Stimulated activated CD4-positive, alpha-beta T cell treated with anti-CD3 and anti-CD28 coated beads, Interleukin-1b, Interleukin-23, amount 100 ng/mL, for 24 hours (primary cell): ENCODE measurements around the gene HOXA7.
A peak's percentile ranks its signal among the peaks of the same experiment; 100 is the strongest.

Experiments used
- DNase-seq, 4 experiments: peaks; one replicate each; pipeline ENCODE4 v3.0.0-alpha.2; 2020; ENCODE audit warnings: low read depth in 4 of 4, low spot score in 1 of 4

The HOXA7 gene

DNA sequence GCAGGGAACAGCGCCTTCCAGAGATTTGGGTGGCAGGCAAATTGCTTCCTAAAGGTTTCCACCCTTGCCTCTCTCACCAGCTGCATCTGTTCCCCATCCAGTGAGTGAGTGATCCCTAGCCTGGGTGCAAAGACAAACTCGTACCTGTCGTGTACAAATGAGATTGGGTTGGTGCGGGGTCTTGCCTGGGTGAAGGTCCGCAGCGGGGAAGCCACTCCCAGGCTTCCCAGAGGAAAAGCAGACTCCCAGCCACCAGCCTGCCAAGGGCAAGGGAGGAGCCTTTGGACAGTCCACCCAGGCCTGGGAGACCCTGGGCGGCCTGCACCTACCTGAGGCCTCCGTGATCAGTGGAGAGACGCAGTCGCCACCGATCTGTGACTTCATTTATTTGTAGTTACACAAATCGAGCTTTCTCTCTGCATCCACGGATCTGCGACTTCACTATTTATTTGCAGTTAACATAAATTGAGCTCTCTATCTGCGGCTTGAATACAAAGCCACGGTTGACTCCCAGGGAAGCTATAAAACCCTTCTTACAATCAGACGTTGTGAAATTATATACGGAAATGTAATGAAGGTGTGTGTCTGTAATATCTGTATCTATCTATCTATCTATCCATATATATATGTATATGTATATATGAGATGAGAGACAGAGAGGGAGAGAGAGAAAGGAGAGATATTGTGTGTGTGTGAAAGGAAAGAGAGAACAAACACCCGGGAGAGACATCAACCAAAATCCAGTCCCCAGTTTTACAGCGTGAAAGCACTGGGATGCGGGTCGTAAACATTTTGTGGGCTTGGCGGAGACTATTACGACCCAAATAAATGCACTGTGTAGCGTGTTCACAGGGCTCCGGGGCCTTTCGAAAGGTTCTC, 3.0 kb upstream of the HOXA7 start:
- no peak for DNase-seq

DNA sequence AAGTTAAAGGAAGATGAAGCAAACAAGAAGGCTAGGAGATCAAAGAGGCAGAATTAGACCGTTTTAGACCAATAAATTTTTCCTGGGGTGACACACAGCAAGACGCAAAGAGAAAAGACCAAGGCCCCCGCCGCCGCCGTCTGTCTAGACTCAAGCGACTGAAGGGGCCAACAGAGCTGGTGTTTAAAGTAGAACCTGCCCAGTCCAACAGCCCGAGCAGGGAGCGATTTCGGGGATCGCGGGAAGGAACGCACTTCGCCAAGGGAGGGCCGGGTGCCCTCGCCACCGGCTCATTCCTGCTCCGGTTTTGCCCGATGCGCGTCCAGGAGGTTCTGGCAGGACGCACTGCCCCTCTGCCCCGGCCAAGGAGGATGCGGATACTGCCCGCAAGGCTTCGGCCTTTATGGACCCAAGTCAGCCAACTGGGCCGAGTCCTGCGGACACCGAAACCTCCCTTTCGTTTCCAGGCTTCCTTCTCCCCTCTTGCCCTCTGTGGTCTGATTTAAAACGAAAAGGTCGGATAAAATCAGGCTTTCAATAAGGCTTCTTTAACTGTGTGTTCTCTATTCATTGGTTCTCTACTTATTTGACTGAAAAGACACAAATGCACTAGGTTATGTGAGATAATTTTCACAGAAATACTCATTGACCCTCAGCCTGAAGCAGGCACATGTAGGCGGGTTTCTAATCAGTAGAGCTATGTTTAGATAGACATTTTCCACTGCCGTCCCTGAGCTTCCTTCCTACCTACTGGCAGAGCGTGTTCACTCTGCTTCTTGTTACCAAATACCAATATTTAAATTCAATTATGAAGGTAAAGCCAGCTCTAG, 2.2 kb upstream of the HOXA7 start:
- no peak for DNase-seq

DNA sequence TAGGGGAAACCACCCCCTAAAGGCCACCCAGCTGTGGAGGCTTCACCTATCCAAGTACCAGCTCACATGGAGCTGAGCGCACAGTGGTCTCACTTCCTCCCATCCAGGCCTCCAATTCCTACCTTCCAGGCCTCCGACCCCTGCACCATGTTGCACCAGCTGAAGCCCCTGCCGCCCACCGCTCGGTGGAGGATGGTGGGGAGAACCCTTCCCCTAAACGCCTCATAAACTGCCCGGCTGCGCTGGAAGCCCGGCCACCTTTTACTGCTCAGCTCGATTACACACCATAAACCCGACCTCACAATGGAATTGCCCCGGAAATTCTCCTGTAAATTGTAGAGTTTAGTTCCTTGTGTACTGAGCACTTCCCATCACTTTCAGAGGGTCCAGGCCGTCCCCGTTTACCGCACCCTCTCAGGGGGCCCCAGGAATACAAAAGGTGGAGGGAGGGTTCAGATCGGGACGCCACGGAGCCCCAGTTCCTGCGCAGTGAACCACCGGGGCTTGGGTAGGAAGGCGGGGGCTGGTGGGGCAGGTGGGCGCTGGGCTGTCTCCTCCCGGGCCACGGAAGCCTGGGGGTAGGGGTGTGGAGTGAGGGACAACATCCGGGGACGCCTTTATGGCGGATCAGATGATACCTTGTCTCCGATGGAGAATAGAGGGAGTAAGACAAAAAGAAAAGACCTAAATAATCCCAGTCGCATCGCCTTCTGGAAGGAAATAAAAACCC, 1.4 kb upstream of the HOXA7 start:
- DNase-seq: no peak

DNA sequence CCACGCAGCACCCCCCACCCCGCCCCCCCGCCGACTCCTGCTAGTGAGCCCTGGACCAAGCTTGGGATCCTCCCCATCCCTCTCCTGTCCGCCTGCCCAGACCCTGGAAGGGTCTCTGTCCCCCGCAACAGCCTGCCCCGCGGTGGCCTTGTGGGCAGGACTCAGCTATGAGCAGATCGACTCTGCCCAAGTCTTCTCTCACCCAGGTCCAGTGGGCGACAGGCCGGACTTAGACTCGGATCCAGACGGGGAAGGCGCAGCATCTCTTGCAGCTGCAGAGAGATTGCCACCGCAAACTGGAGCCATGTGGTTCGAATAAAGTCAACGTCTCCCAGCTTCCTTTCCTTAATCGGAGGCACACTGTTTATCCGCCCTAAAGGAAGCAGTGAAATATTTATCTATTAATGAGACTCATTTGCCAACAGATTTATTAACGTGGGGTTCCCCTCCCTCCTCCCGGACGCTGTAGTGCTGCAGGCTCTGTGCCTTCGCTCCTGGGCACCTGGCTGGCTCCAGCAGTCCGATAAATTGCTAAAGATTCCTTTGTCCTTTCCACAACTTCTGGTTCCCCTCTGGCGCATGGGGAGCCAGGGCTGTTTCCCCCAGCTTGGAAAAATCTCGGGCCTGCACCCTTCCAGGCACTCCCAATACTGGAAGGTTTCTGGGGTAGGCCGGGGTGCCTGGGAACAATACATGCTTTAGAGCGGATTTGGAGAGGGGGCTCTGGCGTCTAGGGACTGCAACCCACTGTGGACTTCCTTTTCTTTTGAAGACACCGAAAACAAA, 634 bp upstream of the HOXA7 start:
- no peak for DNase-seq

DNA sequence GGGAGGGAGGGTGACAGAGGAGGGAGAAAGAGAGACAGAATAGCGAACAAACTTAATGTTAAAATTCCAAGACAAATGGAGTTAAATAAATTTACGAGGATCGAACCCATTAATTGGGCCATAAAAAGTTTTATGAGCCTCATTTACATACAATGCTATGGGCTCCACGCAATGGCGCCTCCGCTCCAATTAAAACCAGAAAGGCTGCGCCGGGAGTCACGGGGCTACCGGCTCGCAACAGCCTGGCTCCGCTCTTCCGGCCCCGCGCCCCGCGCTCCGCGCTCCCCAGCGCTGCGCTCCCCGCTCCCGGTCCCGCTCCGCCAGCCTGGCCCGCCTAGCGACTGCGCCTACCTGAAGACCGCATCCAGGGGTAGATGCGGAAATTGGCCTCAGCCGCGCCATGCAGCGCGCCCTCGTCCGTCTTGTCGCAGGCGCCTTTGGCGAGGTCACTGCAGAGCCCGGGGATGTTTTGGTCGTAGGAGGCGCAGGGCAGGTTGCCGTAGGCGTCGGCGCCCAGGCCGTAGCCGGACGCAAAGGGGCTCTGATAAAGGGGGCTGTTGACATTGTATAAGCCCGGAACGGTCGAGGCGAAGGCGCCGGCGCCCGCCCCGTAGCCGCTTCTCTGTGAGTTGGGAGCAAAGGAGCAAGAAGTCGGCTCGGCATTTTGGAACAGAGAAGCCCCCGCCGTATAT, 513 bp downstream of the HOXA7 start:
- DNase-seq: no peak

GRCh38 chr7:27154901-27155815, 1.3 kb downstream of the HOXA7 start:
- no peak for DNase-seq

DNA sequence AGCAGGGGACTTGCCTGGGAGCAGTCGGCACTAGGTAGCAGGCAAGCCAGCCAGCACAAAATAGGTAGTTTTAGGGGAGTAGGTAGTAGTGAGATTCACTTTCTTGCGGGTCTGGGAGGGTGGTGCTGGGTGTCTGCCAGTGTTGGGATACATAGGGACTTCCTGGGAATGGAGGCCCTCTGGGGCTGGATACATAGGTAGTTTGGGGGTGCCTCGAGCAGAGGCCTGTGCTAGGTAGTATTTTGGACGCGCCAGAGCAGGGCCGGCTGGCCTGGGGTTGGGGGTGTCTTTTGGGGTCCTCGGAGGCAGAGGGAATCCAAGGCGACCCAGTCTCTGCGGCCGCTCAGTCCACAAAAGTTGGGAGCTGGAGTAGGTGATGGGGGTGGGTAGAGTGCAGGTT, 2.1 kb downstream of the HOXA7 start:
- DNase-seq: no peak

GRCh38 chr7:27153526-27153925, 2.9 kb downstream of the HOXA7 start:
- no peak for DNase-seq

DNA sequence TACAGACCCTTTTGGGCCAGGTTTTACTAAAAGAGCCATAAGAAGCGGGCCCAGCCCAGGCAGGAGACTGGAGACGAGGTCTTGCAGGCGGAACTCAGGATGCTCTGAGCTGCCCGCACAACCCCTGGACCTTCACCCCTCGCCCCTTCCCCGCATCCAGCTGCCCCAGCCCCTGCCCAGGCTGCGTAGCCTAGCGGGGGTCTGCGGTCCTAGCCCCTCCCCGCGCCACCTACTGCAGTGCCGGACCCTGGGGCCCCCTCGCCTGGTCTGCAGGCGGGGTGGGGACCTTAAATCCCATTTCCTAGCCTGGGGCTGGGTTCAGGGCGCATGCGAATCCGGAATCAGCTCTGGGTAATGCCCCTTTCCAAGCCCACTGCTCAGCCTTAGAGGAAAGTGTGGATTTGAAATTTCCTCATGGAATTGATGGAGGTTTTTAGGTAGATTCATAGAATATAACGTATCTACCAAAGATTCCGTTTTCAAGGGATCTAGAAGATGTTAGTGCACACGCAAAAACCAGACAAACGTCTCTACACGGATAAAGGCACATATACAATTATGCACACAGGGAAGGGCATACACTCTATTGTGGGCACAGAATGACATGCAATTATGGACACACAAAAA, 3.5 kb downstream of the HOXA7 start:
- DNase-seq: no peak

- DNase-seq: no peak
Observed at GRCh38 chr7:27151931-27152815, 4.3 kb downstream of the HOXA7 start, which contains the start of gene HOXA3. Gene HOXA3, minus strand, starts transcription at chr7:27152583. Its CDS starts 41,943 bp downstream, at chr7:27110640.

GRCh38 chr7:27151341-27151930, 5.0 kb downstream of the HOXA7 start:
- no peak for DNase-seq

DNA sequence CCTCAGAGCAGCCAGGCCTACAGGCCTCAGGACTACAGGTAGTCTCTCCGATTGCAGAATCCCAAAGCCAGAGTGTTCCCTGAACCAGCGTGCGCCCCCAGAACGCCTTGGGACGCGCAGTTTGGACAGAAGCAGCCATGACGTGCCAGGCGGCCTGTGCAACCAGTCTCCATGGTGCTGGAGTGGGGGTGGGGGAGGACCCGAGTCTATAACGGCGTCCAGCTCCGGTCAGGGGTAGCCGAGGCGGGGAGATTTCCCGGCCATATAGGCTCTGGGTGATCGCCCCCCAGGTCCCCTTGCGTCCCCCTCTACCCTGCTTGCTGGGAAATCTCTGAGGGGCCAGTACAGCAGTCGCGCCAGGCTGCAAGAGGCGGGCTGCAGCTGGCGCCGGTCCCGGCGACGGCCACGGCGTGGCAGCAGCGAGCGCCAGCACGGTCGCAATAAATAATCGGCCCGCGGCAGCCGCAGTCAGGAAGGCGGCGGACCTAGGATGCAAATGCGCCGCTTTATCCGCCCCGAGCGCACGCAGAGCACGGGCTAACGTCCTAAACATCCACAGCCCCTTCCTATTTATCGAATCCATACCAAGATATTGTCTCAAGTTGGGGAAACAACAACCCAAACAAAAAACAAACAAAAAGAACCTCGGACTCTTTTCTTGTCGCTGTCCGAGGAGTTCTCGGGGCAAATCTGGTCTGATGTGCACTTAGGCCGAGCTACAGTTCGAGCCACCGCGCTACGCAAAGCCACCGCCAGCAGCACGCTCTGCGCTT, 5.7 kb downstream of the HOXA7 start:
- peak in 2 of 4 experiments; percentile 41 to 46 for DNase-seq

- no peak for DNase-seq
Observed at GRCh38 chr7:27149842-27150567, 6.5 kb downstream of the HOXA7 start.

- no peak for DNase-seq
Observed at GRCh38 chr7:27148756-27149641, 7.5 kb downstream of the HOXA7 start.
